ENCODE data around the gene STK24.

STK24 gene

GRCh38 chr13:98564204-98564603, 12.7 kb downstream of the STK24 start:
- H3K4me3 ChIP-seq (ENCODE audit: low read depth, low read length), result no peak overlapping the region
- DNase-seq (ENCODE audit: low read depth), result no peak
- no peak for TF ChIP-seq CTCF (conservative IDR thresholded peaks at IDR 0.05; ENCODE audit: low read depth, low read length)

- no peak overlapping the region for H3K4me3 ChIP-seq (ENCODE audit: low read depth, low read length)
- DNase-seq (ENCODE audit: low read depth), result peak; percentile 38
- TF ChIP-seq CTCF (conservative IDR thresholded peaks at IDR 0.05; ENCODE audit: low read depth, low read length), result no peak
Measured at GRCh38 chr13:98563071-98563470, 13.8 kb downstream of the STK24 start.

GRCh38 chr13:98559169-98559568, 17.7 kb downstream of the STK24 start:
- DNase-seq (ENCODE audit: low read depth), result no peak
- TF ChIP-seq CTCF (conservative IDR thresholded peaks at IDR 0.05; ENCODE audit: low read depth, low read length), result no peak
- H3K4me3 ChIP-seq (ENCODE audit: low read depth, low read length), result no peak overlapping the region

- peak; percentile 36 for DNase-seq (ENCODE audit: low read depth)
- TF ChIP-seq CTCF (conservative IDR thresholded peaks at IDR 0.05; ENCODE audit: low read depth, low read length), result no peak
- no peak overlapping the region for H3K4me3 ChIP-seq (ENCODE audit: low read depth, low read length)
Measured at GRCh38 chr13:98557937-98558792, 18.7 kb downstream of the STK24 start.

GRCh38 chr13:98556968-98557631, 19.8 kb downstream of the STK24 start:
- no peak for DNase-seq (ENCODE audit: low read depth)
- H3K4me3 ChIP-seq (ENCODE audit: low read depth, low read length), result no peak overlapping the region
- no peak for TF ChIP-seq CTCF (conservative IDR thresholded peaks at IDR 0.05; ENCODE audit: low read depth, low read length)

- H3K4me3 ChIP-seq (ENCODE audit: low read depth, low read length), result no peak overlapping the region
- no peak for DNase-seq (ENCODE audit: low read depth)
- TF ChIP-seq CTCF (conservative IDR thresholded peaks at IDR 0.05; ENCODE audit: low read depth, low read length), result no peak
Measured at GRCh38 chr13:98556142-98556816, 20.6 kb downstream of the STK24 start.

Data from choroid plexus epithelial cell (primary cell).